ENCODE results near the gene KIF26B.

KIF26B gene

GRCh38 chr1:245327360-245327759 lies 172.6 kb downstream of the KIF26B start:
- H3K4me1 ChIP-seq (ENCODE audit: insufficient read depth, low read length, poor library complexity, severe bottlenecking), result no peaks in the 10 kb centered on the region
- no peaks in the 10 kb centered on the region for H3K79me2 ChIP-seq (ENCODE audit: insufficient read depth, low read length)
- no peak overlapping the region for H3K9ac ChIP-seq (ENCODE audit: low read depth, low read length, poor library complexity, severe bottlenecking)
- no peaks in the 10 kb centered on the region for H3K36me3 ChIP-seq (ENCODE audit: insufficient read depth, low read length)
- no peaks in the 10 kb centered on the region for H4K20me1 ChIP-seq (ENCODE audit: insufficient read depth, low read length, poor library complexity, severe bottlenecking)
- no peak for TF ChIP-seq EZH2phosphoT487 (IDR thresholded peaks at IDR 0.05; ENCODE audit: borderline replicate concordance)
- no peak for TF ChIP-seq CTCF (conservative IDR thresholded peaks at IDR 0.05; ENCODE audit: low read length)
- no peaks in the 10 kb centered on the region for H3K9me2 ChIP-seq (replicated peaks; ENCODE audit: low read depth, low read length)
- H3K9me3 ChIP-seq (ENCODE audit: insufficient read depth, low read depth, low read length), result no peaks in the 10 kb centered on the region
- no peak overlapping the region for H3K4me2 ChIP-seq (ENCODE audit: low read depth, low read length, poor library complexity, severe bottlenecking)
- H3F3A ChIP-seq (ENCODE audit: low read depth), result no peaks in the 10 kb centered on the region
- H3K4me3 ChIP-seq (ENCODE audit: low read length, poor library complexity, severe bottlenecking), result no peak overlapping the region
- no peaks in the 10 kb centered on the region for H3K27me3 ChIP-seq (ENCODE audit: insufficient read depth, low read length, poor library complexity, severe bottlenecking)
- no peak overlapping the region for H2AFZ ChIP-seq (ENCODE audit: low read length)

DNA sequence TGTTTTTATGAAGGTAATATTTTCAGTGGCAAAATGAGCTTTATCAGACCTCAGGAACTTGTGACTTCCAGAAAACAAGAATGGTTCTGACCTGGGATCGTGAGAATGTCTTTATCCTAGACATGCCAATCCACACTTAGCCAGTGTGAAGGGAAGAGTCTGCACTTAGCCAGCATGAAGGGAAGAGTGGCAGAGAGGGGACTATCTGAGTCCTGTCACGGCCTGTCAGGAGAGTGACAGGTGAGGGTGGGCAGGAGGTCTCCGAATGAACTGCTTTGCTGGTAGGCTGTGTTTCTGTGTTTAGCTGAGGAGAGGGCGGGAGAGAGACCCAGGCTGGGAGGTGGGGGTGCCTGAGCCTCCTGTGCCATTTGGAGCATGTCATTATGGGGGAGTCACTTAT lies 173.1 kb downstream of the KIF26B start:
- Histone ChIP-seq H3K4me1 (ENCODE audit: insufficient read depth, low read length, poor library complexity, severe bottlenecking) (no peaks in the 10 kb centered on the region), H3K27me3 (ENCODE audit: insufficient read depth, low read length, poor library complexity, severe bottlenecking) (no peaks in the 10 kb centered on the region), H3K36me3 (ENCODE audit: insufficient read depth, low read length) (no peaks in the 10 kb centered on the region), H3K79me2 (ENCODE audit: insufficient read depth, low read length) (no peaks in the 10 kb centered on the region), H2AFZ (ENCODE audit: low read length) (no peak overlapping the region), H4K20me1 (ENCODE audit: insufficient read depth, low read length, poor library complexity, severe bottlenecking) (no peaks in the 10 kb centered on the region), H3K4me2 (ENCODE audit: low read depth, low read length, poor library complexity, severe bottlenecking) (no peak overlapping the region), H3K4me3 (ENCODE audit: low read length, poor library complexity, severe bottlenecking) (no peak overlapping the region), H3F3A (ENCODE audit: low read depth) (no peaks in the 10 kb centered on the region), H3K9ac (ENCODE audit: low read depth, low read length, poor library complexity, severe bottlenecking) (no peak overlapping the region), H3K9me3 (ENCODE audit: insufficient read depth, low read depth, low read length) (no peaks in the 10 kb centered on the region), H3K9me2 (replicated peaks; ENCODE audit: low read depth, low read length) (no peaks in the 10 kb centered on the region)
- TF ChIP-seq CTCF (conservative IDR thresholded peaks at IDR 0.05; ENCODE audit: low read length) (no peak), EZH2phosphoT487 (IDR thresholded peaks at IDR 0.05; ENCODE audit: borderline replicate concordance) (no peak)

DNA sequence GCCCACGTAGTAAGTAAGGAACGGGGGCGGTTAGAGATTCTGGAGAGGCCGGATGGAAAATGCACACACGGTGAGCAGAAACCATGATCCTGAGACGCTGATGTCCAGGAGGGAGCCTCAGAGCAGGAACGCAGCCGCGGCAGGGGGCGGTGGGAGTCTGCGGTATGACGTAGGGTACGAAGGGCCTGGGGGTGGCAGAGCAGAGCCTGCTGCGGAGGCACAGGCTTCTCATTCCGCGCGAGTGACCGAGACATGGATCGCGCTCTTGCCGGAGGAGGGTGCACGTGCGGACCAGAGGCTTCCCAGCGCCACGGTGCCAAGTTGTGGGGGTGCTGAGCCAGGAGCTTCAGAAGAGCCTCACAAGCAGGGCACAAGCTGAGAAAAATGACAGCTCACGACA lies 176.2 kb downstream of the KIF26B start:
- no peaks in the 10 kb centered on the region for H3K4me1 ChIP-seq (ENCODE audit: insufficient read depth, low read length, poor library complexity, severe bottlenecking)
- no peaks in the 10 kb centered on the region for H3K79me2 ChIP-seq (ENCODE audit: insufficient read depth, low read length)
- no peaks in the 10 kb centered on the region for H3K9me3 ChIP-seq (ENCODE audit: insufficient read depth, low read depth, low read length)
- H3F3A ChIP-seq (ENCODE audit: low read depth), result no peaks in the 10 kb centered on the region
- no peak overlapping the region for H3K4me2 ChIP-seq (ENCODE audit: low read depth, low read length, poor library complexity, severe bottlenecking)
- H3K27me3 ChIP-seq (ENCODE audit: insufficient read depth, low read length, poor library complexity, severe bottlenecking), result no peaks in the 10 kb centered on the region
- no peak overlapping the region for H3K4me3 ChIP-seq (ENCODE audit: low read length, poor library complexity, severe bottlenecking)
- H3K9ac ChIP-seq (ENCODE audit: low read depth, low read length, poor library complexity, severe bottlenecking), result no peak overlapping the region
- TF ChIP-seq EZH2phosphoT487 (IDR thresholded peaks at IDR 0.05; ENCODE audit: borderline replicate concordance) (no peak), CTCF (conservative IDR thresholded peaks at IDR 0.05; ENCODE audit: low read length) (no peak)
- no peaks in the 10 kb centered on the region for H4K20me1 ChIP-seq (ENCODE audit: insufficient read depth, low read length, poor library complexity, severe bottlenecking)
- no peaks in the 10 kb centered on the region for H3K9me2 ChIP-seq (replicated peaks; ENCODE audit: low read depth, low read length)
- H2AFZ ChIP-seq (ENCODE audit: low read length), result no peak overlapping the region
- H3K36me3 ChIP-seq (ENCODE audit: insufficient read depth, low read length), result no peaks in the 10 kb centered on the region

Measured in Loucy (cell line).